HG02759 (cell line): ENCODE data around the gene ZNF662.

ENCODE experiments used
- ATAC-seq: cut with Tn5 transposase; IDR thresholded peaks from one replicate; pipeline ENCODE4 v1.9.1; 2021; ENCODE audit warnings: mild to moderate bottlenecking, moderate library complexity; ENCODE audit not compliant: unreplicated experiment

Gene ZNF662

DNA sequence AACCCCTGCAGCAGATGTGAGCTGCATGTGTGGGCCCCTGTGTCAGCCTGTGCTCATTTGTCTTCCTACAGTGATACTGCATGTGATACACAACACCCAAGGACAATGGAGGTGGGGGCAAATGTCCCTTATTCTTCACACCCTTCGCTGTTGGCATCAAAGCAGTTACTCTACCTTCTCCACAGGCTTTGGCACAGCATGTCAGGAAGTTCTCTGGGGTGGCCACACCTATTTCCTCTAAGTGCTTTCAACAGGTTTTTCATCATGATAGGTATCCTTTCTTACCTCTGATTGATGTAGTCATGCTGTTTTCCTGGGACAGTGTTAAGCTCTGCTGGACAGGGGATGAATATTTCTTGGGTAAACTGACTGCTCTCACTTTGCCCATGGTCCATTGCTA, 29.5 kb downstream of the ZNF662 start:
- no peak for ATAC-seq

DNA sequence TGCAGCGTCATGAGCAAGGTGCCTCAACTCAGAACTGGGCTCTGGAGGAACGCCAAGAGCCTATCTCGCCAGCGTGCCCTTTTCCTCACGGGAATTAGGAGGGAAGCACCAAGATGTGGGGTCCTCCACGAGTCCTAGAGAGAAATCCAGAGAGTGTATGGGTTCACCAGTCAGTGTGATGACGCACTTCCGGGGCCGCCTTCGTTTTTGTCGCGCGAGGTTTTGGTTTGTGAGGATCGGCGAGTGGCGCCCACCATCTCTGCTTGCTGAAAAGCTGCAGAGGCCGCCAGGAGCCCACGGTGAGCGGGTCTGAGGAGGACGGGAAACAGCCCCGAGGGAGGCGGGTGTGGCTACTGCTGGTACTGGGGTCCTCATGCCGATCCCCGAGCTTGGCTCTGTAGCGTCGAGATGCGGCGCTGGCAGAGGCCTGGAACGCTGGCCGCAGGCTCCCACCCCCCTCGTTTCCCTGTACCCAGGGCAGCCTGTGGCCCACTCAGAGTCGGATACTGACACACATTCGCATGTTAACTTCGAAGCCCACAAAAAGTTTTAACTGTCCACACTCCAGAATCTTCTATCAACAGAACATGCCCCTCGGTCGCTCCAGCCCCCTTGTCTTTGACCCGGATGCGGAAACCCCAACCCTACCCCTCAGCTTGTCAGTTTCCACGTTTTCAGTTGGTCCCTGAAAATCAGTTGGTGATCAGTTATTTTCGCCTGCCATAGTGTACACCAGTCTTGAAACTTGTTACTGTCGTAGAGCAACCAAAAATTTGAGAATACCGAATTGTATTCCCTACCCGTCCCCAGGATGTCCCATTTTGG, 30.4 kb downstream of the ZNF662 start:
- ATAC-seq, result no peak

DNA sequence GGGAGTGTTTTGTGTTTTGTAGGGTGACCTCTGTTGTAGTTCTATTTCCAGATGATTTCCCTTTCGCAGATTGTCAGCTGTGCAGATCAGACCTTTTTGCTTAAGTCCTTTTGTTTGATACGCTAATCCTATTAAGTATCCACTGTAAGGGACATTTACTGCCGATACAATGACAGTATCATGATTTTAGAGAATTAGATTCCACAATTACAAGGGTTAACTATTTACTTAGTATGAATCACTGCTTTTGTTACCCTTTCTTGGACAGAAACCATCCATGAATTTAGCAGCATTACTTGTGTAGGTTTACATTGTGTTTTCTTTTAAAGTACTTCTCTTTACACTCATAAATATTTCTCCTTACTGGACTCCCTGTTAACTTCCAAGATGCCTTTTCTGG, 31.4 kb downstream of the ZNF662 start:
- ATAC-seq, result no peak

DNA sequence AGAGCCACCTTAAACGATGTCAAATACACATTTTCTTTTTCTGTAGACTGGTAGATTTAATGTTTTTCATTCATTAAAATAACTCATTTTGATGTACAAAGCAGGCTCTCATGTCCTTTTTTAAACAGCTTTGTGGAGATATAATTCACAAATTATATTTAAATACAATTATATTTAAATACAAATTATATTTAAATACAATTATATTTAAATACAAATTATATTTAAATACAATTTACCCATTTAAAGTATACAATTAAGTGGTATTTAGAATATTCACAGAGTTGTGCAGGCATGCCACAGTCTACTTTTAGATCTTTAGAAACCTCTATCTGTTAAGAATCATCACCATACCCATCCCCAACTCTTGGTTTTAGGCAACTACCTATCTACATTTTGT, 36.8 kb downstream of the ZNF662 start:
- no peak for ATAC-seq

DNA sequence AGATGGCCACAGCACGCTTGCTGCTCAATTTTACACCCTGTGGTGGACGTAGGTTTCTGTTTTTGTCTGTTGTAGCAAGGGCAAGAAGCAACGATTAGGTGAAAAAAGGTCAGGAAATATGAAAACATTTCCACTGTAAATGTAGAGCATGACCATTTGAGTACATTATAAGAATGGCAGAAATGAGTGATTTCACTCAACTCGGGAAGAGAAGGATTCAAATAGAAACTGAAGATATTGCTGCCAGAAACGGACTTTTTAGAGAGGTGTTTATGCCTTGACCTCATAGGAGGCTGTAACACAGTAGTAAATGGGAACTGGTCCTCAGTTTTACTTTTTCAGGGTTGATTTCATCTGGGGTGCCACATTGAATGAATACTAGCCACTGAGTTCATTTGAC, 40.1 kb downstream of the ZNF662 start:
- no peak for ATAC-seq

DNA sequence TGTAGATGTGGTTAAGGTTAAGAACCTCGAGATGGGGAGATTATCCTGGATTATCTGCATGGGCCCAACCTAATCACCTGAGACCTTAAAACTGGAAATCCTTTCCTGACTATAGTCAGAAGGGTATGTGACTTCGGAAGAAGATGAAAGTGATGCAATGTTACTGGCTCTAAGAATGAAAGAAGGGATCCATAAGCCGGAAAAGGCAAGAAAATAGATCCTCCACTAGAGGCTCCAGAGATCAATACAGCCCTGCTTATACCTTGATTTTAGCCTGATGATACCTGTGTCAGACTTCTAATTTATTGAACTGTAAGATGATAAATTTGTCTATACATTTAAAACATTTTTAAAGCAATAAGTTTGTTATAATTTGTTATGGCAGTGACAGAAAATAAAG, 51.6 kb downstream of the ZNF662 start:
- ATAC-seq, result no peak

DNA sequence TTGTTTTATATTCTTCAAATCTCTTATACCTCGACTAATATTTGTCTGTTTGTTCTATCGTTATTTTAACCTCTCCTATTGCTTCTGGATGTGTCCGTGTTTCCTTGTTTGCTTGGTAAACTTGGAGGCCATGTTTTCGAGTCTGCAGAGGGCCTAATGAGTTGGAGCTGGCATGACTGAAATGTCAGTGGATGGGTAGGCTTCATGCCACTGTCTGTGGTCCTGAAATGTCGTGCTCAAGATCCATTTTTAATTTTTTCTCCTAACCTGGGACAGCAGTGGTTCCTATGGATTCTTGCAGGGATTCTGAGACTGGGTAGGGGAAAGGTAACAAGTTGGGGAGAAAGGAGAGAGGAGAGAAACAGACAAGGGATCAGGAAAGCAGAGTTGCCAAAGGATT, 54.3 kb downstream of the ZNF662 start:
- no peak for ATAC-seq

DNA sequence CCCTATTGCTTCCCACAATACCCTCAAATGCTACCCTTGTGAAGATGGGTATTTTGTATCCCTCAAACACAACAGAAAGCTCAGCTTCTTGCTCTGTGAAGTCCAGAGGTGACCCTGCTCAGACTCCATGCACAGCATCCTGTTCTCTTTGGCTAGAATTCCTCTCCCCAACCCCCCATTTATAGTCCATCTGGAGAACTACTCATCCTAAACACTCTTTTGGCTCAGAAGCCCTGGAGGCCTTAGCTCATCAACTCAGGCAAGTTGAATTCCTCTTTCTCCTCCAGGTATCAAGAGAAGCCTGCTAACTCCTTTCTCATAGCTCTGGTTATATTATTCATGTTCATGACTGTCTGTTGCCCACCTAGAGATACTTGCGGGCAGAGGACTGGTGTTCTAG, 54.8 kb downstream of the ZNF662 start:
- ATAC-seq, result no peak

DNA sequence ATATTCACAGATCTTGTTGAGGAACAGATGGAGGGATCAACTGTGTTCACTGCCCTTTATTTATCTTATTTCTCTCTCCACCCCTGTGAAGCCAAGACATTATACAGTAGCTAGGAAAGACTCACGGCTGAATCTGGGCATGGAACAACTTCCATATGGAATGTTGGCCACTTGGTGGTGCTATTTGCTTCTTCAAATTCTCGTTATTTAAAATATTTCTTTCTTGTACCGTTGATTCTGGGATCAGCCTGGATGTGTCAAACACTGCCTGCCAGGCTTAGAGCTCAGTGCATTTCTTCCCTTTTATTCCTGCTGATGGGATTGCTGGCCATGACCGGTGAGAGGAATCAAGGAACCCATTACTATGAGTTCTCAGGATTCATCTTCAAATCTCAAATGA, 55.7 kb downstream of the ZNF662 start:
- no peak for ATAC-seq

DNA sequence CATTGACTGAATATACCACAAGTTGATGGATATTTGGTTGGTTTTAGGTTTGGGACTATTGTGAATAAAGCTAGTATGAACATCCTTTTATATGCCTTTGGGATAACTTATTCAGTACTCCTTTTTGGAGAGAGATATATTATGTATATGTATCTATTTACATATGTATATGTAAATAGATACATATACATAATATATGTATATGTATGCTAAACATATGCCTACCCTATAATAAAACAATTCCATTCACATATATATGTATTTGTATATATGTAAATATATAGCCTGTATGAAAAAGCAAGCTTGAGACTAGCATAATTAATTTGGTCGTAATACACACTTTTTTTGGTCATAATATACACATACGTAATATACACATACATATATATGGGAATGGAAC, 57.3 kb downstream of the ZNF662 start:
- no peak for ATAC-seq

DNA sequence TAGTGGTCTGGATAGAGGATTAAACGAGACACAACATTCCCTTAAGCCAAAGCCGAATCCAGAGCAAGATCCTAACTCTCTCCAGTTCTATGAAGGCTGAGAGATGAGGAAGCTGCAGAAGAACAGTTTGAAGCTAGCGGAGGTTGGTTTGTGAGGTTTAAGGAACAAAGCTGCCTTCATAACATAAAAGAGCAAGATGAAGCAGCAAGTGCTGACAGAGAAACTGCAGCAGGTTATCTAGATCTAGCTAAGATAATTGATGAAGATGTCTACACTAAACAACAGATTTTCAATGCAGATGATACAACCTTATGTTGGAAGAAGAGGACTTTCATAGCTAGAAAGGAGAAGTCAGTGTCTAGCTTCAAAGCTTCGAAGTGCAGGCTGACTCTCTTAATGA, 58.3 kb downstream of the ZNF662 start:
- no peak for ATAC-seq
